SK-N-DZ (cell line): ENCODE data around the gene TMEM221.

Experiments used
- DNase-seq: peaks from one replicate; pipeline ENCODE4 v3.0.0-alpha.2; 2015; ENCODE audit warnings: low spot score

Gene TMEM221

GRCh38 chr19:17445526-17446165 lies 2.8 kb downstream of the TMEM221 start:
- DNase-seq = no peak

GRCh38 chr19:17441241-17442021 lies 7.0 kb downstream of the TMEM221 start:
- no peak for DNase-seq

- DNase-seq = no peak
Observed at GRCh38 chr19:17436874-17437267, 11.6 kb downstream of the TMEM221 start.

- no peak for DNase-seq
Observed at GRCh38 chr19:17436094-17436873, 12.2 kb downstream of the TMEM221 start.

GRCh38 chr19:17435218-17435617 lies 13.2 kb downstream of the TMEM221 start:
- no peak for DNase-seq

GRCh38 chr19:17431417-17431816 lies 17.1 kb downstream of the TMEM221 start:
- DNase-seq = no peak

GRCh38 chr19:17429641-17430113 lies 18.8 kb downstream of the TMEM221 start:
- DNase-seq = no peak

- DNase-seq = peak; percentile 70
Observed at GRCh38 chr19:17424743-17425365, 23.6 kb downstream of the TMEM221 start.

- DNase-seq = no peak
Observed at GRCh38 chr19:17423429-17424208, 24.8 kb downstream of the TMEM221 start.

GRCh38 chr19:17421942-17422341 lies 26.5 kb downstream of the TMEM221 start:
- no peak for DNase-seq

- peak; percentile 46 for DNase-seq
Observed at GRCh38 chr19:17420475-17420924, 28.0 kb downstream of the TMEM221 start.

GRCh38 chr19:17419621-17420474 lies 28.6 kb downstream of the TMEM221 start, which contains the start of gene MVB12A:
TSS of gene MVB12A (plus strand) at chr19:17420047. CDS start at chr19:17420136, 89 bp downstream.
- DNase-seq = peak; percentile 99

- no peak for DNase-seq
Observed at GRCh38 chr19:17419154-17419620, 29.3 kb downstream of the TMEM221 start.

GRCh38 chr19:17418710-17419109 lies 29.8 kb downstream of the TMEM221 start:
- DNase-seq = peak; percentile 42

- DNase-seq = peak; percentile 45
Observed at GRCh38 chr19:17415121-17415520, 33.3 kb downstream of the TMEM221 start.

- DNase-seq = no peak
Observed at GRCh38 chr19:17414097-17414496, 34.4 kb downstream of the TMEM221 start.

- DNase-seq = no peak
Observed at GRCh38 chr19:17411801-17412200, 36.7 kb downstream of the TMEM221 start.

GRCh38 chr19:17409990-17410389 lies 38.5 kb downstream of the TMEM221 start:
- DNase-seq = no peak

- DNase-seq = no peak
Observed at GRCh38 chr19:17406887-17407196, 41.6 kb downstream of the TMEM221 start.
